BLaER1 treated with 17β-estradiol and CSF1 and Interleukin-3, amounts not matched to agents 10 nM and 100 nM (cell line): ENCODE results near the gene ADAMTS2.
A peak's percentile ranks its signal among the peaks of the same experiment; 100 is the strongest.

ENCODE experiments used
- H3K27ac ChIP-seq, 11 experiments: shearing (Covaris generic); formaldehyde crosslinking; 2 replicates each; pipeline ENCODE4 v1.8.1; 2022
- H3K27me3 ChIP-seq, 11 experiments: shearing (Covaris generic); formaldehyde crosslinking; 2 replicates each; pipeline ENCODE4 v1.8.1; 2022
- H3K36me3 ChIP-seq, 11 experiments: shearing (Covaris generic); formaldehyde crosslinking; 2 replicates each; pipeline ENCODE4 v1.8.1; 2022
- H3K4me1 ChIP-seq, 10 experiments: shearing (Covaris generic); formaldehyde crosslinking; 2 replicates each; pipeline ENCODE4 v1.8.1; 2022
- H3K4me2 ChIP-seq, 11 experiments: shearing (Covaris generic); formaldehyde crosslinking; 2 replicates each; pipeline ENCODE4 v1.8.1; 2022
- H3K4me3 ChIP-seq, 10 experiments: shearing (Covaris generic); formaldehyde crosslinking; 2 replicates each; pipeline ENCODE4 v1.8.1; 2022
- H3K9ac ChIP-seq, 11 experiments: shearing (Covaris generic); formaldehyde crosslinking; 2 replicates each; pipeline ENCODE4 v1.8.1; 2022
- H3K9me3 ChIP-seq, 11 experiments: shearing (Covaris generic); formaldehyde crosslinking; replicated peaks in 1 of 11; 2 replicates each; pipeline ENCODE4 v1.8.1; 2022
- H4K20me1 ChIP-seq, 11 experiments: shearing (Covaris generic); formaldehyde crosslinking; 2 replicates each; pipeline ENCODE4 v1.8.1; 2022
- Cebpa-rat ChIP-seq, 11 experiments: shearing (Covaris generic); IDR thresholded peaks; 2 replicates each; pipeline ENCODE4 v1.8.1; 2022

ADAMTS2 gene

DNA sequence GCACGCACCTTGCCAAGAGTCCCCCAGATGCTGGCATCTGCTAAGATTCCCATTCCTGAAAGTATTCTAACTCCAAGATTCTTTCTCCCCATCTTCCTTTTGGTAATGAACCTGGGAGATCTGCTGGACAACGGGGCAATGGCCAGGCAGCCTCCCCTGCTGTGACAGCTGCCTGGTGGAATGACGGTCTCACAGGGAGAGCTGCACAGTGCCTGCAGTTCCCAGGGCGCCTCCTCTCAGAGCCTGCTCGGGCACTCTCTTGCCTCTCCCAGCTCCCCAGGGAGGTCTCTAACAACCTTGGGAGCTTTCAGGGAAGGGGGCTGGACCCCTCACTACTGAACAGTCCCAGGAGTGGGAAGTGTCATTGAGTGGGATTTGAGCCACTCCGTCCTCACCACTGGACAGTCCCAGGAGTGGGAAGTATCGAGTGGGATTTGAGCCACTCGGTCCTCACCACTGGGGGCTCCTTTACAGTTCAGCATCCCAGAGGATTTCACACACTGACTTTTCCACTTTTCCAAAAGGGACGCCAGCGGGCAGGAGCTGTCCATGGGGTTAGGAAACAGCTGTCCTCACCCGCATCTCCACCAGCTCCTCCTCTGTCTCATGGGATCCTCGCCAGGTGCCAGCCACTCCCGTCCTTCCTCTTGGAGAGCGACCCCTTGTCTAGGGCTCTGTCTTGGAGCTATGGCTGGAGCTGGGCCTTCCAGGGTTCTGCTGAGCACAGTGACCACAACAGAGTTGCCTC, 65.7 kb downstream of the ADAMTS2 start:
- peak overlapping the region in 3 of 11 experiments; percentile 24 to 62 (median 29); a peak in 3 of 22 replicates for H3K4me2 ChIP-seq
- H4K20me1 ChIP-seq: peaks cover 0 to 19% (median 0%) of the 10 kb centered on the region in 11 experiments; a peak in 4 of 22 replicates
- H3K27me3 ChIP-seq: no peaks in the 10 kb centered on the region
- peaks cover 0 to 20% (median 12%) of the 10 kb centered on the region in 10 experiments; a peak in 15 of 20 replicates for H3K4me1 ChIP-seq
- TF ChIP-seq Cebpa-rat (IDR thresholded peaks at IDR 0.05): no peak
- peaks cover 0 to 4% (median 0%) of the 10 kb centered on the region in 11 experiments; a peak in 2 of 22 replicates for H3K9me3 ChIP-seq
- H3K27ac ChIP-seq: no peak overlapping the region
- H3K4me3 ChIP-seq: no peak overlapping the region
- H3K36me3 ChIP-seq: no peaks in the 10 kb centered on the region
- H3K9ac ChIP-seq: no peak overlapping the region

DNA sequence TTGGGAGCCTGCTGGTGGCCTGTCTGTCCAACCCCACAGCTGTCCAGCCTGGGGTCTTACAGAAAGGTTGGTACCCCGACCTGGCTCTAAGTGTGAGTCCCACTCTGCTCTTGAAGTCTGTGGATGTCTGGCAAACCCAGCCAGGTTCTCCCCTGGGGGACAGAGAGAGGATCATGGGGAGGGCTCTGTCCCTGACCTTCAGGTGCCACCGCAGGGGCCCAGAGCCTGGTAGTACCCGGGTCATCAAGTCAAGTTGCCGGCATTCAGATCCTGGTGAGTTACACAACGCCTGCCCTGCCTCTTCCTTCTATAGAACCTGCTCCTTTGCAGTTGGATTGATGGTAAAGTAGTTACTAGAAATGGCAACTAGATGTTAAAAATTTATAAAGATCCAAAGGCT, 66.7 kb downstream of the ADAMTS2 start:
- H4K20me1 ChIP-seq: peaks cover 0 to 19% (median 0%) of the 10 kb centered on the region in 11 experiments; a peak in 4 of 22 replicates
- peaks cover 0 to 4% (median 0%) of the 10 kb centered on the region in 11 experiments; a peak in 2 of 22 replicates for H3K9me3 ChIP-seq
- no peak overlapping the region for H3K4me3 ChIP-seq
- peak overlapping the region in 7 of 11 experiments; percentile 17 to 62 (median 29); a peak in 9 of 22 replicates for H3K4me2 ChIP-seq
- H3K27me3 ChIP-seq: no peaks in the 10 kb centered on the region
- TF ChIP-seq Cebpa-rat (IDR thresholded peaks at IDR 0.05): no peak
- H3K9ac ChIP-seq: no peak overlapping the region
- H3K27ac ChIP-seq: no peak overlapping the region
- H3K36me3 ChIP-seq: no peaks in the 10 kb centered on the region
- peaks cover 0 to 18% (median 12%) of the 10 kb centered on the region in 10 experiments; a peak in 15 of 20 replicates for H3K4me1 ChIP-seq

DNA sequence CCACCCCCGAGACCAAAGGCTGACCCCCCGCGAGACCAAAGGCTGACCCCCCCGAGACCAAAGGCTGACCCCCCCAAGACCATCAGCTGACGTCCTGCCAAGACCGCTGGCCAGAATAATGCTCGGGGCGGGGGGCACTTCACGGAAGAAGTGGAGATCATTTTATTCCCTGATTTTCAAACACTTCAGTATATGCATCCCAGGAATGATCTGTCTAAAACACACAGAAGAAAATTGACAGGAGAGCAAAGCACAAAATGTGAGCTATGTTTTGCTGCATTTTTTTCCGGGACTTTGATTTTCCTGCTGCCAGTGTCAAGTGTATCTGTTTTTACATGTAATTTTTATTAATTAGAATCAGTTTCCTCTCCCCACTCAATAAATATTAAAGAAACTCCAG, 67.1 kb downstream of the ADAMTS2 start:
- Histone ChIP-seq H3K9me3 (peaks cover 0 to 4% (median 0%) of the 10 kb centered on the region in 11 experiments; a peak in 2 of 22 replicates), H3K27ac (no peak overlapping the region), H3K4me3 (no peak overlapping the region), H3K9ac (no peak overlapping the region), H4K20me1 (peaks cover 0 to 19% (median 0%) of the 10 kb centered on the region in 11 experiments; a peak in 4 of 22 replicates), H3K36me3 (no peaks in the 10 kb centered on the region), H3K4me1 (peaks cover 0 to 18% (median 12%) of the 10 kb centered on the region in 10 experiments; a peak in 15 of 20 replicates), H3K27me3 (no peaks in the 10 kb centered on the region), H3K4me2 (peak overlapping the region in 6 of 11 experiments; percentile 24 to 62 (median 34); a peak in 8 of 22 replicates)
- no peak for TF ChIP-seq Cebpa-rat (IDR thresholded peaks at IDR 0.05)

DNA sequence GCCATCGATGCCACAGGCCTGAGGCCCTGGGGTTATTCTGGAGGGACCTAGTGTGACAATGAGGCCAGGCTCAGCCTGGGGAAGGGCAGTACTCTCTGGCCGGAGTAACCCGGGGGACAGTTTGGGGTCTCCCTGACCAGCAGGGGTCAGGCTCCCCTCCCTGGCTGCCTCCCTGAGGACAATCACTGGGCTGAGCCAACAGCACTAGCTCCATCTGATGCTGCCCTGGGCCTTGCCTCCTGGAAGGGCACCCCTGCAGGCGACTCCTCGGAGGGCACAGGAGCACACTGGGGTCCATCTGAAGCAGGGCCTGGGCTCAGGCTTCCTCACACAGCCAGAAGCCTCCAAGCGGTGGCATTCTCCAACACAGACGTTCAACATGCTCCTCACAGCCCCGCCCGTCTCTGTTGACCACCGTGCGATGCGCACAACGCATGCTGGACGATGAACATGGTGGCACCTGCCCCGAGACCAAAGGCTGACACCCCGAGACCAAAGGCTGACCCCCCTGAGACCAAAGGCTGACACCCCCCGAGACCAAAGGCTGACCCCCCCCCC, 68.3 kb downstream of the ADAMTS2 start:
- TF ChIP-seq Cebpa-rat (IDR thresholded peaks at IDR 0.05): no peak

DNA sequence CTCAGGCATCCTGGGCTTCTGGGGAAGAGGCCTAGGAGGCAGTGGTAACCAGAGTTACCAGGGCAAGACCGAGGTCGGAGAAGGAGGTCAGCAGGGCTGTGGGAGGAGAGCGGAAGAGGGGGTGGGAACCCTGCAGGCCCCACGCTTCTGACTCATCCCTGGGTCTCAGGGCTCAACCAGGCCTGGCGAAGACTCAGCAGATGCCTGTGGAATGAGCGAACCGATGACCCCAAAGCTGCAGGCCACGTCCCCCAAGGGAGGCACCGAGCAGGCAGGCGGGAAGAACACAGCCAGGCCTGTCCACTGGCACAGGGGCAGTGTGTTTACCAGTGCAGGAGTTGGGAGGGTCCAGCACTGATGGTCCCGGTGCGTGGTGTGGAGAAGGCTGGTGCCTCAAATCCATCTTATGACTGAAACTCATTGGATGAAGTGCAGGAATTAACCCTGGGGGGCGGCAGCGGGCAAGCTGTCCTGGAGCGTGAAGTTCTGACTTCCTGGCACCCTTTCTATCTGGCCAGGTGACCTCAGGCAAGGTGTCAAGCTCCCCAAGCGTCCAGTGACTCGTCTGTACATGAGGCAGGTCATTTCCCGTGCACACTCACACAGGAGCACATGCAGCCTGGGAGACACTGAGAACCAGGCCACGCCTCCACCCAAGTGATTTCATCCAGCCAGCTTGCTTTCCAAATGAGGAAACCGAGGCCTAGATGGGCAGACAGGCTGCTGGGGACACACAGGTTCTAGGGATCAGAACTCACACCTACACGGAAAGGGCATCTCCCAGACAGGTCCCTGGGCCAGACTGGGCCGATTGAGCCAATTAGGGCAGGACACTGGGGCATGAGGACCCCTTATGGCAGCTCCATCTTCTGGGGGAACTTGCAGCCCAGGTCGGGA, 69.1 kb downstream of the ADAMTS2 start:
- no peak for TF ChIP-seq Cebpa-rat (IDR thresholded peaks at IDR 0.05)
- H3K4me3 ChIP-seq: no peak overlapping the region

More for the DNA sequence above, 68.3 kb downstream of the ADAMTS2 start:
- peaks cover 0 to 18% (median 12%) of the 10 kb centered on the region in 10 experiments; a peak in 15 of 20 replicates for H3K4me1 ChIP-seq
- H3K9me3 ChIP-seq: peaks cover 0 to 4% (median 0%) of the 10 kb centered on the region in 11 experiments; a peak in 1 of 22 replicates
- H3K36me3 ChIP-seq: no peaks in the 10 kb centered on the region; a peak in 1 of 22 replicates
- H4K20me1 ChIP-seq: peaks cover 0 to 19% (median 0%) of the 10 kb centered on the region in 11 experiments; a peak in 4 of 22 replicates
- H3K27ac ChIP-seq: no peak overlapping the region
- H3K4me2 ChIP-seq: no peak overlapping the region
- no peaks in the 10 kb centered on the region for H3K27me3 ChIP-seq
- H3K9ac ChIP-seq: no peak overlapping the region
- no peak overlapping the region for H3K4me3 ChIP-seq

DNA sequence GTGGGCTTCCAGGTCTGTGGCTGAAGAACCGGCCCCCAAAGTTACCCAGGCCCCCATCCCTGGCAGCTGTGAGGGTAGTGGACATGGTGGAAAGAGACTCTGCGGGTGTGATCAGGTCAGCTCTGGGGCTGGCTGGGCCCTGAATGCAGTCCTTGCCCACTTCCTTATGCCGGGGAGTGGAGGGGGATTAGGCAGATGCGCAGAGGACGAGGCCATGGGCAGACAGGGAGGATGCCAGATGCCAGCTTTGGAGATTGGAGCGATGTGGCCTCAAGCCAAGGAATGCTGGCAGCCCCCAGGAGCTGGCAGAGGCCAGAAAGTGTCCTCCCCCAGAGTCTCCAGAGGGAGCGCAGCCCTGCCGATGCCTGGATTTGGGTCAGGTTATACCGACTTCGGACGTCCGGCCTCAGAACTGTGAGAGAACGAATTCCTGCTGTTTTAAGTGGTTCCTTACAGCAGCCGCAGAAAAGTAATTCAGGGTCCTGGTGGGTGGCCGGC, 69.8 kb downstream of the ADAMTS2 start:
- no peak for TF ChIP-seq Cebpa-rat (IDR thresholded peaks at IDR 0.05)
- Histone ChIP-seq H3K4me3 (no peak overlapping the region), H3K4me2 (no peak overlapping the region; a peak in 1 of 22 replicates), H3K27me3 (no peaks in the 10 kb centered on the region), H3K36me3 (no peaks in the 10 kb centered on the region; a peak in 1 of 22 replicates), H4K20me1 (peaks cover 0 to 19% (median 0%) of the 10 kb centered on the region in 11 experiments; a peak in 4 of 22 replicates), H3K9me3 (no peaks in the 10 kb centered on the region), H3K27ac (no peak overlapping the region), H3K9ac (no peak overlapping the region), H3K4me1 (peaks cover 0 to 18% (median 12%) of the 10 kb centered on the region in 10 experiments; a peak in 15 of 20 replicates)

More for the DNA sequence above, 69.1 kb downstream of the ADAMTS2 start:
- Histone ChIP-seq H3K36me3 (no peaks in the 10 kb centered on the region; a peak in 1 of 22 replicates), H3K9me3 (no peaks in the 10 kb centered on the region), H3K27me3 (no peaks in the 10 kb centered on the region), H4K20me1 (peaks cover 0 to 19% (median 0%) of the 10 kb centered on the region in 11 experiments; a peak in 4 of 22 replicates), H3K4me2 (no peak overlapping the region), H3K9ac (no peak overlapping the region), H3K27ac (no peak overlapping the region), H3K4me1 (peaks cover 0 to 18% (median 12%) of the 10 kb centered on the region in 10 experiments; a peak in 15 of 20 replicates)

DNA sequence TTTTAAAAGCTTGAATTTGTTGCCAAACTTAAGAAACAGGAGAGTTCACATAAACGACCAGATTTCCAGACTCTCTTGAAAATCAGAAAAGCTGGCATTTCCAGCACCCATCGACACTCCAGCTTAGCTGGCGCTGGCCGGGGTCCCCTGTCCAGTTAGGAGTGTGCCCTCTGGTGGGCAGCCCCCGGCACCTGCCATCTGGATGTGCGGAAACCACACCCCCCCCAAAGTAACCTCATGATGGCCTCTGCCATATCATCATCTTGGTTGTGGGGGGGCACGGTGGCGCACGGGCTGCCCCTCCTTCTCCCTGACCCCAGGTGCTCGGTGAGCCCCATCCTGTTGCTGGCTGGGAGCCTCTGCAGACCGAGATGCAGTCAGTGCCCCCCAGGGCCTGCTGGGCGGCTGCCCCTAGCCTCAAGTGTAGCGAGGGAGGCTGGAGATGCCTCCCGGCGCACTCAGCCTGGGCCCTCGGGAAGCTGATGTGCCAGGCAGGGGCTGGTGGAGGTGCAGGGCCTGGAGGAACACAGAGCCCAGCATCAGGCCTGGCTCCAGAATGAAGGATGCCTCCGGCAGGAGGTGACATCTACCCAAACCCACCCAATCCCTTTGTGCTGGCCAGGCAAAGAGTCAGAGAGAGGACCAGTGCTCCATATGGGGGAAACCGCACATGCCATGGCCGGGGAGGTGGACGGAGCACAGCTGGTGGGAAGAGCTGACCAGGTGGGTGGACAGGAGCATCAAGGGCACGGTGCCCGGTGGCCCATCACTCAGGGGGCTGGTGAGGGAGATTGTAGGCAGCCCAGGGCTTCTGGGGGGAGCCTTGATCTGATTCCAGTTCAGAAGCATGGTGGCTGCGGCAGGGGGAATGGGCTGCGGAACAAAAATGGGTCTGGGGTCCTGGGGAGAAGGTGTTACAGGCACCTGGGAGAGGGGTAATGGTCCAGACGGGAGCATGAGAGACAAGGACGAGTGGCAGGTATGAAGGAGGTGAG, 70.6 kb downstream of the ADAMTS2 start:
- H3K9ac ChIP-seq: no peak overlapping the region
- peaks cover 0 to 13% (median 0%) of the 10 kb centered on the region in 11 experiments; a peak in 4 of 22 replicates for H4K20me1 ChIP-seq
- no peaks in the 10 kb centered on the region; a peak in 1 of 22 replicates for H3K36me3 ChIP-seq
- H3K9me3 ChIP-seq: 0 out of 22 replicates have a peak, but pooled peaks cover 0 to under 1% (median 0%) of the 10 kb centered on the region in 11 experiments
- no peak overlapping the region; a peak in 1 of 22 replicates for H3K4me2 ChIP-seq
- no peaks in the 10 kb centered on the region for H3K27me3 ChIP-seq
- H3K4me3 ChIP-seq: no peak overlapping the region
- H3K27ac ChIP-seq: no peak overlapping the region
- H3K4me1 ChIP-seq: peaks cover 0 to 18% (median 12%) of the 10 kb centered on the region in 10 experiments; a peak in 15 of 20 replicates
- no peak for TF ChIP-seq Cebpa-rat (IDR thresholded peaks at IDR 0.05)
